ENCODE results near the gene SLC6A6. TPM values are rescaled to one million over a fixed set of nuclear protein-coding genes. Genes with fewer than 3 reads are reported as not detected.

SLC6A6 gene
- total and polyA plus RNA-seq, 10 of the 15 experiments (the other 5 are each of a cell fraction or from before 2014, with no cell fraction given): 5.6 to 47.0 (median 20.2) TPM

GRCh38 chr3:14368885-14369284 is 33.5 kb upstream of the SLC6A6 start (continued):
- TF ChIP-seq HSF1 (IDR thresholded peaks at IDR 0.05; ENCODE audit: low read depth, low read length): no peak

DNA sequence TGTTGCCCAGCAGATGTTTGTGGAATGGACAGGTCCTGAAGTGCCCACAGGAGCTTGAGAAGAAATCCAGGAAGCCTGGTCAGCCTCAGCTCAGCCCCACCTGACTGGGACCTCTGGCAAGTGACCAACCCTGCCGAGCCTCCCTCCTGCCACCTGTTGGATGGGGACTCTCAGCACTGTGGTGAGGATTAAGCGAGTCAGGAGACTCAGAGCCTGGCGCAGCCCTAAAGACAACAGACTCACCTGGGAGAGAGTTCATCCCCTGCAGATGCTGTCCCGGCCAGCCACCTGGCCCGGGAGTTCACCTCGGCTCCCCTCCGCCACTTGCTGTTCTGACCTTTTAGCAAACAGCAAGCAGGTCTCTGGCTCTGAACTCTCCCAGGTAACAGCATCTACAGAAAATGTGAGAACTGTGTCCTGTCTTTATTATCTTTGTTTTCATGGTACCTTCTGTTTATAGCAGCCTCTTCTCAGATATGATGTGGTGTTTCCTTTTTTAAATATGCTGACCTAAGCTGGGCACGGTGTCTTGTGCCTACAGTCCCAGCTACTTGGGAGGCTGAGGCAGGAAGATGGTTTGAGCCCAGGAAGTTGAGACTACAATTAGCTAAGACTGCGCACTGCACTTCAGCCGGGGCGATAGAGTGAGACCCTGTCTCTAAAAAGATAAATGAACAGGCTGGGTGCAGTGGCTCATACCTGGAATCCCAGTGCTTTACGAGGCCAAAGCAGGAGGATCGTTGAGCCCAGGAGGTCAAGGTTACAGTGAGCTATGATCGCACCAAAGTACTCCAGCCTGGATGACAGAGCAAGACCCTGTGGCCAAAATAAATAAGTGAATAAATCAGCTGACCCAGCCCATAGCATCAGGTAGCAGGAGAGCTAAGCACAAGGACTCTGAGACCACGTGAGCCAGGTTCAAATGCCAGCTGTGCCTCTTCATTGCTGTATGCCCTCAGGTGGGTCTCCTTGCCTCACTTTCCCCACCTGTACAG is 32.4 kb upstream of the SLC6A6 start:
- TF ChIP-seq FOXK2 (IDR thresholded peaks at IDR 0.05) (no peak), EED (IDR thresholded peaks at IDR 0.05; ENCODE audit: low read depth) (no peak), YBX1 (IDR thresholded peaks at IDR 0.05) (no peak), KAT2A (conservative IDR thresholded peaks at IDR 0.05; ENCODE audit: control insufficient read depth, low read depth, low read length) (no peak), IKZF2 (IDR thresholded peaks at IDR 0.05) (no peak), MTA3 (IDR thresholded peaks at IDR 0.05; ENCODE audit: borderline replicate concordance, low read length) (no peak), REST (IDR thresholded peaks at IDR 0.05; ENCODE audit: low read depth, low read length) (no peak), TBL1XR1 (IDR thresholded peaks at IDR 0.05; ENCODE audit: low read depth, low read length) (no peak), IRF4 (IDR thresholded peaks at IDR 0.05; ENCODE audit: low read depth, low read length) (no peak), WRNIP1 (IDR thresholded peaks at IDR 0.05; ENCODE audit: borderline replicate concordance, low read depth, low read length) (no peak), NFXL1 (IDR thresholded peaks at IDR 0.05; ENCODE audit: borderline replicate concordance) (no peak)
- ChIA-PET SMC1A (ENCODE audit: uncharacterized antibody, unreplicated experiment) (interaction anchor here (1.2 to 1.6 kb wide), 2 partner anchors 57 to 58 kb away, joined by 3 read pairs; no protein-coding TSS in a partner anchor), CTCF (interaction anchor here (0.5 to 1.2 kb wide), 4 partner anchors 87 to 611 kb away, joined by 3 read pairs; no protein-coding TSS in a partner anchor), POLR2A (no interaction called here), RAD21 (ENCODE audit: unreplicated experiment) (no interaction called here)
- intact Hi-C loops (cut with micrococcal nuclease; ENCODE audit: unreplicated experiment): no loop called here
- no peaks in the 10 kb centered on the region; a peak in 1 of 4 replicates for H3K27me3 ChIP-seq (replicated peaks in 1 of 2; ENCODE audit: control insufficient read depth in 2 of 2, insufficient read depth in 2 of 2, low read length in 1 of 2)
- no peaks in the 10 kb centered on the region for H3K9me3 ChIP-seq (replicated peaks; ENCODE audit: control insufficient read depth, insufficient read depth, low read length)
- FAIRE-seq (no peak), ATAC-seq (peak; percentile 47), DNase-seq (ENCODE audit: low read depth, low spot score) (no peak)
- H3K27ac ChIP-seq (ENCODE audit: control insufficient read depth, insufficient read depth): no peak overlapping the region
- no peaks in the 10 kb centered on the region for H3K79me2 ChIP-seq (ENCODE audit: control insufficient read depth, insufficient read depth, low read length)
- no peak overlapping the region for H3K4me3 ChIP-seq
- no peak overlapping the region for H3K9ac ChIP-seq (ENCODE audit: control insufficient read depth, insufficient read depth, low read length)
- BruUV-seq (replicated peaks): no TSS peak
- no peaks in the 10 kb centered on the region; the same call in 1 of the 2 replicates for H3K4me1 ChIP-seq (ENCODE audit: control insufficient read depth, insufficient read depth, low read length)
- no peak overlapping the region for H3K4me2 ChIP-seq (ENCODE audit: control insufficient read depth, insufficient read depth)
- H2AFZ ChIP-seq (ENCODE audit: control insufficient read depth, low read depth, low read length): no peak overlapping the region
- H3K36me3 ChIP-seq (ENCODE audit: control insufficient read depth in 2 of 2, insufficient read depth in 2 of 2, low read length in 1 of 2): no peaks in the 10 kb centered on the region
- no peaks in the 10 kb centered on the region for H4K20me1 ChIP-seq (ENCODE audit: control insufficient read depth, insufficient read depth)
- WGBS (ENCODE audit: insufficient coverage, insufficient replicate concordance, low lambda C conversion rate, missing lambda C conversion rate): 53% methylated on average over 15 of the region's 15 CpGs
- in situ Hi-C loops (cut with MboI): no loop called here

Data from GM12878 (cell line).